Activated CD4-positive, alpha-beta T cell treated with anti-CD3 and anti-CD28 coated beads, Interleukin-2, amount 50 U/mL, for 1 hour (primary cell): Measurements from ENCODE around the gene SLC38A8.

Experiments used
- DNase-seq: peaks from one replicate; pipeline ENCODE4 v3.0.0-alpha.2; 2020

Gene SLC38A8

GRCh38 chr16:84027625-84028024 lies 15.0 kb downstream of the SLC38A8 start:
- DNase-seq: no peak

GRCh38 chr16:84026606-84027005 lies 16.0 kb downstream of the SLC38A8 start:
- no peak for DNase-seq

GRCh38 chr16:84024854-84025253 lies 17.7 kb downstream of the SLC38A8 start:
- no peak for DNase-seq

GRCh38 chr16:84022644-84023043 lies 20.0 kb downstream of the SLC38A8 start:
- DNase-seq: no peak

- DNase-seq: no peak
Measured at GRCh38 chr16:84021488-84021887, 21.1 kb downstream of the SLC38A8 start.

GRCh38 chr16:84020353-84020752 lies 22.2 kb downstream of the SLC38A8 start:
- no peak for DNase-seq

GRCh38 chr16:84018710-84019109 lies 23.9 kb downstream of the SLC38A8 start:
- no peak for DNase-seq

- DNase-seq: no peak
Measured at GRCh38 chr16:84016477-84016876, 26.1 kb downstream of the SLC38A8 start.

GRCh38 chr16:84015399-84015798 lies 27.2 kb downstream of the SLC38A8 start:
- DNase-seq: no peak

GRCh38 chr16:84014570-84015327 lies 27.8 kb downstream of the SLC38A8 start:
- no peak for DNase-seq

- DNase-seq: peak; percentile 36
Measured at GRCh38 chr16:84013787-84014569, 28.6 kb downstream of the SLC38A8 start.

- no peak for DNase-seq
Measured at GRCh38 chr16:84009282-84009681, 33.3 kb downstream of the SLC38A8 start.

- DNase-seq: no peak
Measured at GRCh38 chr16:84007965-84008364, 34.6 kb downstream of the SLC38A8 start.

- no peak for DNase-seq
Measured at GRCh38 chr16:84007520-84007919, 35.1 kb downstream of the SLC38A8 start.

GRCh38 chr16:84005391-84005790 lies 37.2 kb downstream of the SLC38A8 start:
- no peak for DNase-seq

GRCh38 chr16:84004442-84004841 lies 38.2 kb downstream of the SLC38A8 start:
- no peak for DNase-seq

- DNase-seq: no peak
Measured at GRCh38 chr16:84003038-84003437, 39.6 kb downstream of the SLC38A8 start.

GRCh38 chr16:84001726-84002125 lies 40.9 kb downstream of the SLC38A8 start:
- DNase-seq: no peak

- no peak for DNase-seq
Measured at GRCh38 chr16:84000989-84001642, 41.5 kb downstream of the SLC38A8 start.

GRCh38 chr16:83998091-83998490 lies 44.5 kb downstream of the SLC38A8 start:
- no peak for DNase-seq

- DNase-seq: no peak
Measured at GRCh38 chr16:83996481-83997252, 45.9 kb downstream of the SLC38A8 start.

GRCh38 chr16:83995754-83996153 lies 46.8 kb downstream of the SLC38A8 start:
- DNase-seq: no peak

- no peak for DNase-seq
Measured at GRCh38 chr16:83994703-83995102, 47.9 kb downstream of the SLC38A8 start.
